Measurements from ENCODE around the gene COTL1. TPM values are rescaled to one million over a fixed set of nuclear protein-coding genes. Genes with fewer than 3 reads are reported as not detected.

COTL1 gene
- total RNA-seq, 1 donor from 2014 or later = 487 TPM

DNA sequence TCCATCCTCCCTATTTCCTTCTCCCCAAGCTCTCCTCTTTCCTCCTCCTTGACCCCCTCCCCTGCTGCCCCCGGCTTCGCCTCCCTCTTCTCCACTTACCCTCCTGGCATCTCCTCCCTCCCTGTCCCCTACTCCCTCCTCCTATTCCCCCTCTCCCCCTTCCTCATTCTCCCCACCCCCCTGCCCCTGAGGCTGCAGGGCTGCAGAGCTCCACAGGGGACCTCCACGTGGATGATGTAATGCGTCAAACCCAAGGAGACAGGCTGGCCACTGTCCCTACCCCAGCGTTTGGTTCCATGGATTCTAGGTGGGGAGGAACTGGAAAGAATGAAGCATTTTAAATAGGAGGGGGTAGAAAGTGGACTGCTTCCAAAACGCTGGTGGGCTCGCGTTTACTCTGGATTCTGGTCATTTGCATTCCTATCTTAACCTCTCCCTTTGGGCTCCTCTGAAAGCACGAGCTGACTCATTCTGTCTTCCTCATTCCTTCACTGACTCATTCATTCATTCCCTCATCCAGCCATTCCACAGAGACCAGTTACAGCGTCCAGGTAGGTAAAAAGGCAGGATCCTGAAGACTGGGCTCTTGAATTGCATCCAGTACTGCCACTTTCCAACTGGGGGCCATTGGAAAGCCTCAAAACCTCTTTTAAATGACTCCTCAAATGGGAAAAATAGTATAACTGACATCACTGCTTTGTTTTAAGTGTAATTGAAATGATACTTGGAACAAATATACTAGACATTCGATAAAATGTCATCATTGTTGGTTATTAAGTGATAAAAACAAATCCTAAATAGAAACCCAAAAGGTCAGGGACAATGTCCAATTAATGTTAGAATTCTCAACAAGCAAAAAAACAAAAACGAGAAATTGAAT is 943 bp upstream of the COTL1 start:
- Mint-ChIP-seq H3K36me3 (ENCODE audit: low read depth) (peaks cover 32% of the 10 kb centered on the region), H3K27me3 (no peaks in the 10 kb centered on the region), H3K9me3 (no peaks in the 10 kb centered on the region), H3K27ac (peak overlapping the region; percentile 26), H3K4me1 (peaks cover 69% of the 10 kb centered on the region), H3K4me3 (peak overlapping the region; percentile 42)
- DNase-seq = no peak
- intact Hi-C loops (cut with micrococcal nuclease) = loop anchor here (1.0 kb wide), 3 partner anchors 20 to 108 kb away; no protein-coding TSS in a partner anchor
- ChIA-PET POLR2A (interaction anchor here (0.6 to 10.7 kb wide), 11 partner anchors 11 to 128 kb away, joined by 3 to 333 read pairs (median 7); no protein-coding TSS in a partner anchor), CTCF (interaction anchor here (0.7 to 3.4 kb wide), 9 partner anchors 11 to 121 kb away, joined by 3 to 12 read pairs (median 3); no protein-coding TSS in a partner anchor)
- TF ChIP-seq, protein P1, sequence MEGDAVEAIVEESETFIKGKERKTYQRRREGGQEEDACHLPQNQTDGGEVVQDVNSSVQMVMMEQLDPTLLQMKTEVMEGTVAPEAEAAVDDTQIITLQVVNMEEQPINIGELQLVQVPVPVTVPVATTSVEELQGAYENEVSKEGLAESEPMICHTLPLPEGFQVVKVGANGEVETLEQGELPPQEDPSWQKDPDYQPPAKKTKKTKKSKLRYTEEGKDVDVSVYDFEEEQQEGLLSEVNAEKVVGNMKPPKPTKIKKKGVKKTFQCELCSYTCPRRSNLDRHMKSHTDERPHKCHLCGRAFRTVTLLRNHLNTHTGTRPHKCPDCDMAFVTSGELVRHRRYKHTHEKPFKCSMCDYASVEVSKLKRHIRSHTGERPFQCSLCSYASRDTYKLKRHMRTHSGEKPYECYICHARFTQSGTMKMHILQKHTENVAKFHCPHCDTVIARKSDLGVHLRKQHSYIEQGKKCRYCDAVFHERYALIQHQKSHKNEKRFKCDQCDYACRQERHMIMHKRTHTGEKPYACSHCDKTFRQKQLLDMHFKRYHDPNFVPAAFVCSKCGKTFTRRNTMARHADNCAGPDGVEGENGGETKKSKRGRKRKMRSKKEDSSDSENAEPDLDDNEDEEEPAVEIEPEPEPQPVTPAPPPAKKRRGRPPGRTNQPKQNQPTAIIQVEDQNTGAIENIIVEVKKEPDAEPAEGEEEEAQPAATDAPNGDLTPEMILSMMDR (IDR thresholded peaks at IDR 0.05) = no peak
- ATAC-seq (ENCODE audit: low read depth) = no peak

DNA sequence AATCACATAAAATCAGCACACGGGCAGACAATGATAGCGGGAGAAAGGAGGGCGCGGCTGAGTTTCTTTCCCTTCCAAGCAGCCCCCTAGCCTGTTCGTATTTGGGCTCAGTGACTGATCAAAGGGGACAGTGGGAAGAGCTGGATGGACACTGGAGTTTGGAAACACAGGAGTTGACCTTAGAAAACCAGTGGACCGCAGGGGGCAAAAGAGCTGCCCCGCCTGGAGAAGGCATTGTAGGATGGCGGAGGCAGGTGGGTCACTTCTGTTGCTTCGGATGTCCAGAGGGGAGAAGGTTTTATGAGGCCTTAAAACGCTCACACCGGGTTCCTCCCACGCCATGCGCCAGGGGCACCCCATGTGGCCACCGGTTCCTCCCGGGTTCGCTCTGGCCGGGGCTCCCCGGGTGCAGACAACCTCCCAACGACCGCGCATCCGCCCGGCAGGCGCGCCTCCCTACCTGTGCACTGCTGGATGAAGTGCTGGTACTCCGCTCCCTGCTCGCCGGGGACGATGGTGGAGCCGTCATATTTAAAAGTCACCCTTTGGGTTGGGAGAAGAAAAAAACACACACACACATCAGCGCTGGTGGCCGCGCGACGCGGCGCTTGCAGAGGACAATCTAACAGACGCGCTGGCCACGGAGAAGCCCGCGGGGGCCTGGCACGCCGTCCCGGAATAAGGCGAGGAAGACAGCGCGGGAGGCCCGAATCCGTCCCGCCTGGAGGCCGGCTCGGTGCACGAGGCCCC is 662 bp downstream of the COTL1 start:
- TF ChIP-seq, protein P1 (IDR thresholded peaks at IDR 0.05) = no peak
- ATAC-seq (ENCODE audit: low read depth) (no peak), DNase-seq (peak; percentile 48)
- POLR2A ChIA-PET = interaction anchor here (0.6 to 10.7 kb wide), 14 partner anchors 10 to 111 kb away, joined by 3 to 333 read pairs (median 8); no protein-coding TSS in a partner anchor
- CTCF ChIA-PET = interaction anchor here (0.9 to 3.4 kb wide), 2 partner anchors 54 to 122 kb away, joined by 3 to 9 read pairs; no protein-coding TSS in a partner anchor
- Mint-ChIP-seq H3K36me3 (ENCODE audit: low read depth) (peaks cover 44% of the 10 kb centered on the region), H3K9me3 (no peaks in the 10 kb centered on the region), H3K27ac (peak overlapping the region; percentile 84), H3K27me3 (no peaks in the 10 kb centered on the region), H3K4me1 (peaks cover 76% of the 10 kb centered on the region), H3K4me3 (peak overlapping the region; percentile 94)
- intact Hi-C loops (cut with micrococcal nuclease) = loop anchor here (2.0 kb wide), 1 partner anchor 30 kb away; no protein-coding TSS in a partner anchor

GRCh38 chr16:84616515-84616914 is 1.4 kb downstream of the COTL1 start:
- H3K4me3 Mint-ChIP-seq = peak overlapping the region; percentile 94

GRCh38 chr16:84614968-84615813 is 2.7 kb downstream of the COTL1 start:
- Mint-ChIP-seq H3K9me3 (peaks cover 5% of the 10 kb centered on the region), H3K36me3 (ENCODE audit: low read depth) (peaks cover 65% of the 10 kb centered on the region), H3K27ac (peak overlapping the region; percentile 84), H3K4me3 (peak overlapping the region; percentile 94), H3K27me3 (no peaks in the 10 kb centered on the region), H3K4me1 (peaks cover 83% of the 10 kb centered on the region)
- ChIA-PET CTCF (interaction anchor here (1.1 kb wide), 2 partner anchors 105 to 110 kb away, joined by 3 read pairs; no protein-coding TSS in a partner anchor), POLR2A (interaction anchor here (1.0 to 10.7 kb wide), 10 partner anchors 8 to 109 kb away, joined by 4 to 333 read pairs (median 10); no protein-coding TSS in a partner anchor)
- DNase-seq (no peak), ATAC-seq (ENCODE audit: low read depth) (no peak)
- intact Hi-C loops (cut with micrococcal nuclease) = no loop called here
- TF ChIP-seq, protein P1 (IDR thresholded peaks at IDR 0.05) = no peak

More at GRCh38 chr16:84616515-84616914, 1.4 kb downstream of the COTL1 start:
- intact Hi-C loops (cut with micrococcal nuclease) = loop anchor here (1.0 to 2.0 kb wide), 2 partner anchors 9 to 30 kb away; no protein-coding TSS in a partner anchor
- TF ChIP-seq, protein P1 (IDR thresholded peaks at IDR 0.05) = no peak
- H3K36me3 Mint-ChIP-seq (ENCODE audit: low read depth) = peaks cover 51% of the 10 kb centered on the region
- ATAC-seq (ENCODE audit: low read depth) (peak; percentile 15), DNase-seq (no peak)
- no peaks in the 10 kb centered on the region for H3K27me3 Mint-ChIP-seq
- H3K9me3 Mint-ChIP-seq = no peaks in the 10 kb centered on the region
- H3K27ac Mint-ChIP-seq = peak overlapping the region; percentile 84
- ChIA-PET CTCF (interaction anchor here (0.9 to 3.4 kb wide), 2 partner anchors 53 to 123 kb away, joined by 3 to 9 read pairs; no protein-coding TSS in a partner anchor), POLR2A (interaction anchor here (0.6 to 10.7 kb wide), 11 partner anchors 9 to 1328 kb away, joined by 3 to 333 read pairs (median 9); no protein-coding TSS in a partner anchor)
- H3K4me1 Mint-ChIP-seq = peaks cover 78% of the 10 kb centered on the region
